A549 (cell line): ENCODE results near the gene MSL3B.

Experiments used
- ATAC-seq, 2 experiments: fragments of 200-7000 bp in 1 of 2; fragments of >200 bp in 1 of 2; cut with Nextera tagmentation in 1 of 2; cut with Tn5 transposase in 1 of 2; 3 replicates each; pipeline versions ENCODE4 v1.8.0 to v1.9.1; 2018 to 2020; ENCODE audit warnings: mild to moderate bottlenecking in 1 of 2, moderate library complexity in 1 of 2
- CTCF ChIA-PET: fragments of 300-600 bp; sonication (Branson Sonifier 250); formaldehyde crosslinking; extraction: SDS; loops from one replicate; lab custom pipeline; 2021; ENCODE audit warnings: antibody characterized with exemption, inconsistent platforms; lab: Yijun Ruan, JAX
- POLR2A ChIA-PET: fragments of 350-600 bp; formaldehyde crosslinking; extraction: SDS; loops from one replicate; lab custom pipeline; 2021; ENCODE audit warnings: antibody characterized with exemption, inconsistent platforms; lab: Yijun Ruan, JAX
- DNase-seq, 2 experiments: peaks; one replicate each; pipeline versions ENCODE4 v3.0.0 to v3.0.0-alpha.2; 2011 to 2016; ENCODE audit warnings: low read depth in 1 of 2, low spot score in 1 of 2
- FAIRE-seq: peaks from 2 replicates; lab custom pipeline; 2011; peaks lifted over from hg19 to GRCh38; lab: Jason Lieb, UNC
- H3K27ac ChIP-seq, 2 experiments: fragments of >200 bp; sonication (Bioruptor Twin); formaldehyde crosslinking; 3 replicates each; pipeline ENCODE4 v1.5.1; 2016 to 2017
- H3K4me1 ChIP-seq: fragments of >200 bp; sonication (Bioruptor Twin); formaldehyde crosslinking; 3 replicates; pipeline ENCODE4 v1.6.1; 2016
- H3K4me2 ChIP-seq: fragments of >200 bp; sonication (Bioruptor Twin); formaldehyde crosslinking; 3 replicates; pipeline ENCODE4 v1.6.1; 2016
- H3K4me3 ChIP-seq: fragments of >200 bp; sonication (Bioruptor Twin); formaldehyde crosslinking; 3 replicates; pipeline ENCODE4 v1.5.1; 2016
- H3K9me3 ChIP-seq: fragments of >200 bp; sonication (Bioruptor Twin); formaldehyde crosslinking; 3 replicates; pipeline ENCODE4 v1.6.1; 2016
- BHLHE40 ChIP-seq: IDR thresholded peaks from 2 replicates; pipeline ENCODE4 v1.6.1; 2012; ENCODE audit warnings: low read depth, low read length, inconsistent platforms
- CBX2 ChIP-seq: fragments of 200-600 bp; sonication (generic); IDR thresholded peaks from 2 replicates; pipeline ENCODE4 v1.6.1; 2016; ENCODE audit warnings: low read depth, mild to moderate bottlenecking, borderline replicate concordance
- CHD2 ChIP-seq: fragments of 150-350 bp; IDR thresholded peaks from 2 replicates; pipeline ENCODE4 v1.6.1; 2014; ENCODE audit warnings: low read length; ENCODE audit not compliant: partially characterized antibody
- EHMT2 ChIP-seq: fragments of 200-600 bp; sonication (generic); IDR thresholded peaks from 2 replicates; pipeline ENCODE4 v1.6.1; 2016; ENCODE audit warnings: antibody characterized with exemption, low read depth, mild to moderate bottlenecking, moderate library complexity
- EP300 ChIP-seq, 2 experiments: fragments of >200 bp; sonication (Bioruptor Twin); formaldehyde crosslinking; IDR thresholded peaks; 2 replicates in 1 of 2; 3 replicates in 1 of 2; pipeline ENCODE4 v1.6.1; 2016 to 2017
- FOSB ChIP-seq: fragments of 250-450 bp; sonication (Bioruptor Pico); IDR thresholded peaks from 2 replicates; pipeline ENCODE4 v1.5.0; 2020; ENCODE audit warnings: mild to moderate bottlenecking, moderate library complexity
- FOSL2 ChIP-seq, 2 experiments: fragments of 450-650 bp in 1 of 2; fragments of >200 bp in 1 of 2; sonication (Bioruptor Twin) in 1 of 2; formaldehyde crosslinking; IDR thresholded peaks; 2 replicates each; pipeline versions ENCODE4 v1.5.0 to v1.6.1; 2016 to 2020; ENCODE audit warnings: mild to moderate bottlenecking in 1 of 2, moderate library complexity in 1 of 2
- GATA3 ChIP-seq: IDR thresholded peaks from 2 replicates; pipeline ENCODE4 v1.6.1; 2012; ENCODE audit warnings: borderline replicate concordance
- HOXA7 ChIP-seq: fragments of 250-450 bp; sonication (Bioruptor Pico); IDR thresholded peaks from 2 replicates; pipeline ENCODE4 v1.5.0; 2020; ENCODE audit warnings: mild to moderate bottlenecking, moderate library complexity
- HOXB13 ChIP-seq: fragments of 250-450 bp; sonication (Bioruptor Pico); IDR thresholded peaks from 2 replicates; pipeline ENCODE4 v1.5.0; 2020; ENCODE audit warnings: low read depth, mild to moderate bottlenecking, moderate library complexity
- KDM1A ChIP-seq: fragments of 200-600 bp; sonication (generic); IDR thresholded peaks from 2 replicates; pipeline ENCODE4 v1.6.1; 2016; ENCODE audit warnings: low read depth, mild to moderate bottlenecking
- MAFK ChIP-seq: fragments of 450-650 bp; IDR thresholded peaks from 2 replicates; pipeline ENCODE4 v1.6.1; 2014; ENCODE audit not compliant: partially characterized antibody
- POLR2A ChIP-seq: IDR thresholded peaks from 2 replicates; pipeline ENCODE4 v1.6.1; 2012; ENCODE audit warnings: mild to moderate bottlenecking, low read length
- RAD21 ChIP-seq, 2 experiments: fragments of >200 bp in 1 of 2; sonication (Bioruptor Twin) in 1 of 2; formaldehyde crosslinking in 1 of 2; IDR thresholded peaks in 1 of 2; conservative IDR thresholded peaks in 1 of 2; 2 replicates in 1 of 2; 3 replicates in 1 of 2; pipeline ENCODE4 v1.6.1; 2012 to 2018; ENCODE audit warnings: inconsistent platforms in 1 of 2
- RARB ChIP-seq: fragments of 250-450 bp; sonication (Bioruptor Pico); IDR thresholded peaks from 2 replicates; pipeline ENCODE4 v1.8.0; 2021; ENCODE audit warnings: mild to moderate bottlenecking, moderate library complexity
- RCOR1 ChIP-seq: fragments of 150-350 bp; IDR thresholded peaks from 2 replicates; pipeline ENCODE4 v1.6.1; 2014; ENCODE audit warnings: antibody characterized with exemption, low read length, low read depth
- SMC3 ChIP-seq: fragments of >200 bp; sonication (Bioruptor Twin); formaldehyde crosslinking; IDR thresholded peaks from 3 replicates; pipeline ENCODE4 v1.6.1; 2018; ENCODE audit warnings: inconsistent platforms
- TP53 ChIP-seq: fragments of 250-450 bp; sonication (Bioruptor Pico); IDR thresholded peaks from 2 replicates; pipeline ENCODE4 v1.5.0; 2021; ENCODE audit warnings: mild to moderate bottlenecking, moderate library complexity
- ZC3H11A ChIP-seq: fragments of 450-650 bp; IDR thresholded peaks from 2 replicates; pipeline ENCODE4 v1.6.1; 2014; ENCODE audit warnings: antibody characterized with exemption, mild to moderate bottlenecking
- ZFP36 ChIP-seq: fragments of 450-650 bp; IDR thresholded peaks from 2 replicates; pipeline ENCODE4 v1.6.1; 2014; ENCODE audit warnings: borderline replicate concordance; ENCODE audit not compliant: partially characterized antibody
- WGBS: methylation state at CpG from one replicate; pipeline ENCODE4 v1.1.6; 2017; ENCODE audit errors: missing lambda C conversion rate; 5-methylcytosine and 5-hydroxymethylcytosine counted together
- TF ChIP-seq, protein P1 (sequence below): fragments of >200 bp; sonication (Bioruptor Twin); formaldehyde crosslinking; IDR thresholded peaks from 3 replicates; pipeline ENCODE4 v1.5.1; 2016
- TF ChIP-seq, protein P2 (sequence below): IDR thresholded peaks from 2 replicates; pipeline ENCODE4 v1.6.1; 2012
- TF ChIP-seq, protein P3 (sequence below): fragments of 200-600 bp; sonication (generic); IDR thresholded peaks from 2 replicates; pipeline ENCODE4 v1.6.1; 2016; ENCODE audit warnings: antibody characterized with exemption, mild to moderate bottlenecking, moderate library complexity
- TF ChIP-seq, protein P4 (sequence below): IDR thresholded peaks from 2 replicates; pipeline ENCODE4 v1.6.1; 2012
- TF ChIP-seq, protein P5 (sequence below): fragments of >200 bp; sonication (Bioruptor Twin); formaldehyde crosslinking; IDR thresholded peaks from 3 replicates; pipeline ENCODE4 v1.6.1; 2016

Gene MSL3B

DNA sequence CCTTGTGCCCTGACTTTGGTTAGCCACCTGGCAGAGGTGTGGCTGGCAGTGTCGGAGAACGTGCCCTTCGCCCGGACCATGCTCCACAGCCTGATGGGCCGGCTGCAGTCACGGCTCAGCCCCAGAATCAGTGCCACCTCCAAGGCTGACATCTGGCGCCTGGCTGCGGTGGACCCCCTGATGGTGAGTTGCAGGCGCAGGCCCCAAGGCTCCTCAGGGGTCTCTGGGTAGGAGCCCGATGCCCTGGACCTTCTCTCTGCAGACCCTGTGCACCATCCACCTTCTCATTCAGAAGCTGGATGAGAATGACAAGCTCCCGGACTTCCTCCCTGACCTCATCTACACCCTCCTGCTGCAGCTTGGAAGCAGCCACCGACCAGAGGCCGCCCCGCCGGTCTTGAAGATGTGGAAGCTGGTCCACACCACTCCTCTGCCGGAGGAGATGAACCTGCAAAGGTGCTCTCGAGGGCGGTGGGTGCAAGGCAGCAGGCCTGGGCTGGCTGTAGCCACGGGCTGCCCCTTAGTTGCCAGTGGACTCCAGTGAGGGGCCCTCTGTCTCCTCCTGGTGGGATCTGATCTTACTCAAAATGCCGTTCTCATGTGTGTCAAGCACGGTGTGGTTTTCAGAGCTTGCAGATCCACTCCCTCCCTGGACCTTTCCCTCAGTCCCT lies 46.0 kb downstream of the MSL3B start:
- peak in 1 of 2 experiments; percentile 10; a peak in 2 of 6 replicates for ATAC-seq
- ChIA-PET CTCF (interaction anchor here (1.3 to 1.9 kb wide), 2 partner anchors 31 to 111 kb away, joined by 3 read pairs; no protein-coding TSS in a partner anchor), POLR2A (no interaction called here)
- WGBS = 96% methylated on average over 16 of the region's 21 CpGs
- H3K27ac ChIP-seq = peak overlapping the region; percentile 65 to 81; a peak in 5 of 6 replicates
- H3K4me2 ChIP-seq = no peak overlapping the region
- 0 out of 3 replicates have a peak, but pooled peaks cover 7% of the 10 kb centered on the region for H3K9me3 ChIP-seq
- H3K4me3 ChIP-seq = no peak overlapping the region
- FAIRE-seq = no peak
- no peak for DNase-seq
- H3K4me1 ChIP-seq = peaks cover 23% of the 10 kb centered on the region
- TF ChIP-seq, protein P1, sequence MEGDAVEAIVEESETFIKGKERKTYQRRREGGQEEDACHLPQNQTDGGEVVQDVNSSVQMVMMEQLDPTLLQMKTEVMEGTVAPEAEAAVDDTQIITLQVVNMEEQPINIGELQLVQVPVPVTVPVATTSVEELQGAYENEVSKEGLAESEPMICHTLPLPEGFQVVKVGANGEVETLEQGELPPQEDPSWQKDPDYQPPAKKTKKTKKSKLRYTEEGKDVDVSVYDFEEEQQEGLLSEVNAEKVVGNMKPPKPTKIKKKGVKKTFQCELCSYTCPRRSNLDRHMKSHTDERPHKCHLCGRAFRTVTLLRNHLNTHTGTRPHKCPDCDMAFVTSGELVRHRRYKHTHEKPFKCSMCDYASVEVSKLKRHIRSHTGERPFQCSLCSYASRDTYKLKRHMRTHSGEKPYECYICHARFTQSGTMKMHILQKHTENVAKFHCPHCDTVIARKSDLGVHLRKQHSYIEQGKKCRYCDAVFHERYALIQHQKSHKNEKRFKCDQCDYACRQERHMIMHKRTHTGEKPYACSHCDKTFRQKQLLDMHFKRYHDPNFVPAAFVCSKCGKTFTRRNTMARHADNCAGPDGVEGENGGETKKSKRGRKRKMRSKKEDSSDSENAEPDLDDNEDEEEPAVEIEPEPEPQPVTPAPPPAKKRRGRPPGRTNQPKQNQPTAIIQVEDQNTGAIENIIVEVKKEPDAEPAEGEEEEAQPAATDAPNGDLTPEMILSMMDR = no peak
- TF ChIP-seq EP300 (IDR thresholded peaks at IDR 0.05) (no peak), RAD21 (conservative IDR thresholded peaks at IDR 0.05 in 1 of 2, IDR thresholded peaks at IDR 0.05 in 1 of 2) (no peak), RCOR1 (no peak), MAFK (no peak), HOXB13 (no peak), KDM1A (no peak), ZFP36 (no peak), ZC3H11A (no peak), HOXA7 (CRISPR knock-in tag) (no peak), EHMT2 (no peak), SMC3 (no peak), TP53 (CRISPR knock-in tag) (no peak), GATA3 (no peak)
- TF ChIP-seq, protein P2, sequence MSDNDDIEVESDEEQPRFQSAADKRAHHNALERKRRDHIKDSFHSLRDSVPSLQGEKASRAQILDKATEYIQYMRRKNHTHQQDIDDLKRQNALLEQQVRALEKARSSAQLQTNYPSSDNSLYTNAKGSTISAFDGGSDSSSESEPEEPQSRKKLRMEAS = no peak
- TF ChIP-seq, protein P3, sequence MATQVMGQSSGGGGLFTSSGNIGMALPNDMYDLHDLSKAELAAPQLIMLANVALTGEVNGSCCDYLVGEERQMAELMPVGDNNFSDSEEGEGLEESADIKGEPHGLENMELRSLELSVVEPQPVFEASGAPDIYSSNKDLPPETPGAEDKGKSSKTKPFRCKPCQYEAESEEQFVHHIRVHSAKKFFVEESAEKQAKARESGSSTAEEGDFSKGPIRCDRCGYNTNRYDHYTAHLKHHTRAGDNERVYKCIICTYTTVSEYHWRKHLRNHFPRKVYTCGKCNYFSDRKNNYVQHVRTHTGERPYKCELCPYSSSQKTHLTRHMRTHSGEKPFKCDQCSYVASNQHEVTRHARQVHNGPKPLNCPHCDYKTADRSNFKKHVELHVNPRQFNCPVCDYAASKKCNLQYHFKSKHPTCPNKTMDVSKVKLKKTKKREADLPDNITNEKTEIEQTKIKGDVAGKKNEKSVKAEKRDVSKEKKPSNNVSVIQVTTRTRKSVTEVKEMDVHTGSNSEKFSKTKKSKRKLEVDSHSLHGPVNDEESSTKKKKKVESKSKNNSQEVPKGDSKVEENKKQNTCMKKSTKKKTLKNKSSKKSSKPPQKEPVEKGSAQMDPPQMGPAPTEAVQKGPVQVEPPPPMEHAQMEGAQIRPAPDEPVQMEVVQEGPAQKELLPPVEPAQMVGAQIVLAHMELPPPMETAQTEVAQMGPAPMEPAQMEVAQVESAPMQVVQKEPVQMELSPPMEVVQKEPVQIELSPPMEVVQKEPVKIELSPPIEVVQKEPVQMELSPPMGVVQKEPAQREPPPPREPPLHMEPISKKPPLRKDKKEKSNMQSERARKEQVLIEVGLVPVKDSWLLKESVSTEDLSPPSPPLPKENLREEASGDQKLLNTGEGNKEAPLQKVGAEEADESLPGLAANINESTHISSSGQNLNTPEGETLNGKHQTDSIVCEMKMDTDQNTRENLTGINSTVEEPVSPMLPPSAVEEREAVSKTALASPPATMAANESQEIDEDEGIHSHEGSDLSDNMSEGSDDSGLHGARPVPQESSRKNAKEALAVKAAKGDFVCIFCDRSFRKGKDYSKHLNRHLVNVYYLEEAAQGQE = no peak

DNA sequence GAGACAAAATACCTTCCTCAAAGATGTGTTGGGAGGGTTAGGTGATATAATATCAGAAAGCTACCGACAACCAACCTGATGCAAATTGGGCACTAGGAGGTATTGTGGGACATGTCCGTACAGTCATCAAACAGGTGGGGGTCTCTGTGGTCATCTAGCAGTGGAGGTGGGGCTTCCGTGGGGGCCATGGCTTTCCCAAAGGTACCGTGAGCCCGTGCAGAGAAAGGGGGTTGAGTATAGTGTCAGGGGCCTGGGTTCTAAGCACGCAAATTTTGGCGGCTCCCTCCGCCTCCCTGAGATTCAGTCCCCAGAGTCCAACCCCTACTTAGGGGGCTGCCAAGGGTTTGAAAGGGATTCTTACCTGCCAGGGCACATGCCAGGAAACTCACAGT lies 46.5 kb downstream of the MSL3B start:
- no peak for ATAC-seq
- 0 out of 3 replicates have a peak, but pooled peaks cover 6% of the 10 kb centered on the region for H3K9me3 ChIP-seq
- ChIA-PET POLR2A (no interaction called here), CTCF (interaction anchor here (1.9 kb wide), 1 partner anchor 31 kb away, joined by 3 read pairs; no protein-coding TSS in a partner anchor)
- peaks cover 28% of the 10 kb centered on the region for H3K4me1 ChIP-seq
- TF ChIP-seq, protein P4, sequence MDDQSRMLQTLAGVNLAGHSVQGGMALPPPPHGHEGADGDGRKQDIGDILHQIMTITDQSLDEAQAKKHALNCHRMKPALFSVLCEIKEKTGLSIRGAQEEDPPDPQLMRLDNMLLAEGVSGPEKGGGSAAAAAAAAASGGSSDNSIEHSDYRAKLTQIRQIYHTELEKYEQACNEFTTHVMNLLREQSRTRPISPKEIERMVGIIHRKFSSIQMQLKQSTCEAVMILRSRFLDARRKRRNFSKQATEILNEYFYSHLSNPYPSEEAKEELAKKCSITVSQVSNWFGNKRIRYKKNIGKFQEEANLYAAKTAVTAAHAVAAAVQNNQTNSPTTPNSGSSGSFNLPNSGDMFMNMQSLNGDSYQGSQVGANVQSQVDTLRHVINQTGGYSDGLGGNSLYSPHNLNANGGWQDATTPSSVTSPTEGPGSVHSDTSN = no peak
- TF ChIP-seq SMC3 (no peak), CBX2 (no peak), BHLHE40 (no peak), RARB (CRISPR knock-in tag) (no peak), CHD2 (no peak), FOSB (no peak), POLR2A (no peak), FOSL2 (IDR thresholded peaks at IDR 0.05) (no peak), FOSL2 (CRISPR knock-in tag; IDR thresholded peaks at IDR 0.05) (no peak)
- TF ChIP-seq, protein P5, sequence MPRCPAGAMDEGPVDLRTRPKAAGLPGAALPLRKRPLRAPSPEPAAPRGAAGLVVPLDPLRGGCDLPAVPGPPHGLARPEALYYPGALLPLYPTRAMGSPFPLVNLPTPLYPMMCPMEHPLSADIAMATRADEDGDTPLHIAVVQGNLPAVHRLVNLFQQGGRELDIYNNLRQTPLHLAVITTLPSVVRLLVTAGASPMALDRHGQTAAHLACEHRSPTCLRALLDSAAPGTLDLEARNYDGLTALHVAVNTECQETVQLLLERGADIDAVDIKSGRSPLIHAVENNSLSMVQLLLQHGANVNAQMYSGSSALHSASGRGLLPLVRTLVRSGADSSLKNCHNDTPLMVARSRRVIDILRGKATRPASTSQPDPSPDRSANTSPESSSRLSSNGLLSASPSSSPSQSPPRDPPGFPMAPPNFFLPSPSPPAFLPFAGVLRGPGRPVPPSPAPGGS = no peak
- no peak overlapping the region for H3K4me3 ChIP-seq
- H3K27ac ChIP-seq = peak overlapping the region in 1 of 2 experiments; percentile 81; a peak in 3 of 6 replicates
- 94% methylated on average over 8 of the region's 8 CpGs for whole genome bisulfite sequencing
- DNase-seq = no peak
- no peak overlapping the region for H3K4me2 ChIP-seq
- FAIRE-seq = no peak
